Keratinocyte (primary cell): ENCODE measurements around the gene ACSL3.

Experiments used
- EZH2 ChIP-seq: IDR thresholded peaks from one replicate; pipeline ENCODE4 v1.6.1; 2012; ENCODE audit warnings: inconsistent platforms, mild to moderate bottlenecking, low read length, moderate library complexity
- TF ChIP-seq, protein P1 (sequence below), 3 experiments: IDR thresholded peaks in 1 of 3; conservative IDR thresholded peaks in 1 of 3; optimal IDR thresholded peaks in 1 of 3; 2 replicates in 2 of 3; 3 replicates in 1 of 3; pipeline versions ENCODE3 to v1.5.1; 2011; ENCODE audit warnings: low read length in 3 of 3, mild to moderate bottlenecking in 3 of 3, moderate library complexity in 2 of 3, control low read depth in 1 of 3, inconsistent platforms in 1 of 3; ENCODE audit not compliant: insufficient read depth in 2 of 3; ENCODE audit errors: extremely low read depth in 1 of 3

- TF ChIP-seq EZH2 = no peak
- TF ChIP-seq, protein P1, sequence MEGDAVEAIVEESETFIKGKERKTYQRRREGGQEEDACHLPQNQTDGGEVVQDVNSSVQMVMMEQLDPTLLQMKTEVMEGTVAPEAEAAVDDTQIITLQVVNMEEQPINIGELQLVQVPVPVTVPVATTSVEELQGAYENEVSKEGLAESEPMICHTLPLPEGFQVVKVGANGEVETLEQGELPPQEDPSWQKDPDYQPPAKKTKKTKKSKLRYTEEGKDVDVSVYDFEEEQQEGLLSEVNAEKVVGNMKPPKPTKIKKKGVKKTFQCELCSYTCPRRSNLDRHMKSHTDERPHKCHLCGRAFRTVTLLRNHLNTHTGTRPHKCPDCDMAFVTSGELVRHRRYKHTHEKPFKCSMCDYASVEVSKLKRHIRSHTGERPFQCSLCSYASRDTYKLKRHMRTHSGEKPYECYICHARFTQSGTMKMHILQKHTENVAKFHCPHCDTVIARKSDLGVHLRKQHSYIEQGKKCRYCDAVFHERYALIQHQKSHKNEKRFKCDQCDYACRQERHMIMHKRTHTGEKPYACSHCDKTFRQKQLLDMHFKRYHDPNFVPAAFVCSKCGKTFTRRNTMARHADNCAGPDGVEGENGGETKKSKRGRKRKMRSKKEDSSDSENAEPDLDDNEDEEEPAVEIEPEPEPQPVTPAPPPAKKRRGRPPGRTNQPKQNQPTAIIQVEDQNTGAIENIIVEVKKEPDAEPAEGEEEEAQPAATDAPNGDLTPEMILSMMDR (optimal IDR thresholded peaks at IDR 0.05 in 1 of 3, IDR thresholded peaks at IDR 0.05 in 1 of 3, conservative IDR thresholded peaks at IDR 0.05 in 1 of 3; ENCODE audit: extremely low read depth in 1 of 3, insufficient read depth in 2 of 3, low read length in 3 of 3) = no peak
Measured at GRCh38 chr2:222977121-222977520, 116.3 kb downstream of the ACSL3 start.
